HG03558 (cell line): ENCODE results near the gene CPNE5.

Experiments
- ATAC-seq: cut with Tn5 transposase; IDR thresholded peaks from one replicate; pipeline ENCODE4 v1.9.1; 2021; ENCODE audit warnings: moderate number of reproducible peaks; ENCODE audit not compliant: unreplicated experiment; ENCODE audit errors: extremely low read depth

Gene CPNE5

DNA sequence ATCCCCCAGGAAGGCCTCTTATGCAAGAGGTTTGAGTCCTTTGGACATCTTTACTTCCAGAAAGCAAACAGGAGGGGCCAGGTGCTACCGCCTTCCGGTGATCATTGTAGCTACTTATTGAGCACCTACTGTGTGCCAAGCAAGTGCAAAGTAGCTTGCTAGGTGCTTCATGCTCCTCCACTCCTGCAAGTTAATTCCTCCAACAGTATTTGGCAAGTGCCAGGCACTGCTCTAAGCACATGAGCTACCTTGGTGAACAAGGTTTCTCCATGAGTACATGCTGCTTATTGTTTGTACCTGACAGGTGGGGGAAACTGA lies 2.3 kb downstream of the CPNE5 start:
- no peak for ATAC-seq

DNA sequence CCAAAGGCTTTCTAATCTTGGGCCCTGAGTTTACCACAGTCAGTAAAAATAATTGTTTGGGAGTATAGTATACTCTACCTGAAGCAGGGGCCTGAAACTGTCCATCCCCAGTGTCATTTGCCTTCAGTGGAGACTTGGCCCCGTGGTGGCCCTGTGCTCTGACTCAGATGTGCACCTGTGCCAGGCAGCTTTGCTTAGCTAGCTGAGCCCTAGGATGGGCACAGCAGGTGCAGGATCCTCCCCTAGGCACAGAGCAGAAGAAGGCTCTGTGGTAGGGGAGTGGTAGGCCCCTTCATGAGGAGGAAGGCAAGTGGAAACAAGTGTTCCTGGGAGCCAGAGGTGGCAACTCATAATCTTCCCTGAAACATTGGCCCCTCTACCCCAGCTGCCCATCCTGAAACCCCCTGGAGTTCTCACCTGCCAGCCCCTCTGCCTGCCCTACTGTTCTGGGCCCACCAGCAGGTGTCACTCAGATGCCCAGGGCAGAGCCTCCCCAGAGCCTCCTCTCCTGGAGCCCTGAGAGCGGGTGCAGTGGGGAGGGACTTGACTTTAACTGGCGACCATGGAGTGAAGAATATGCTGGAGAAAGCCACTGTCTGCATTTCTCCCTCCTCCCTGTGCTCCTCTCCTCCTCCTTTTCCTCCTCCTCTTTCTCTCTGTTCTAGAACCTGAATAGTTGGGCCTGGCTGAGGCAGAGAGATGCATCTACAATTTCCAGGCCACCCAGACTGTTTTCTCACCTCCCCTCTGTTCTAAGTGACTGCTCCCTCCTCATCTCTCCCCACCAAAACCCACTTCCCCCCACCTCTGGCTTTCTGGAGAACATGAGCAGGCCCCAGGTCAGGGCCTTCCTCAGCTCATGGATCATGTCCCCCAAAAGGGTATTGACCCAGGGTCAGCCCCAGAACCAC lies 2.9 kb downstream of the CPNE5 start:
- ATAC-seq, result no peak

DNA sequence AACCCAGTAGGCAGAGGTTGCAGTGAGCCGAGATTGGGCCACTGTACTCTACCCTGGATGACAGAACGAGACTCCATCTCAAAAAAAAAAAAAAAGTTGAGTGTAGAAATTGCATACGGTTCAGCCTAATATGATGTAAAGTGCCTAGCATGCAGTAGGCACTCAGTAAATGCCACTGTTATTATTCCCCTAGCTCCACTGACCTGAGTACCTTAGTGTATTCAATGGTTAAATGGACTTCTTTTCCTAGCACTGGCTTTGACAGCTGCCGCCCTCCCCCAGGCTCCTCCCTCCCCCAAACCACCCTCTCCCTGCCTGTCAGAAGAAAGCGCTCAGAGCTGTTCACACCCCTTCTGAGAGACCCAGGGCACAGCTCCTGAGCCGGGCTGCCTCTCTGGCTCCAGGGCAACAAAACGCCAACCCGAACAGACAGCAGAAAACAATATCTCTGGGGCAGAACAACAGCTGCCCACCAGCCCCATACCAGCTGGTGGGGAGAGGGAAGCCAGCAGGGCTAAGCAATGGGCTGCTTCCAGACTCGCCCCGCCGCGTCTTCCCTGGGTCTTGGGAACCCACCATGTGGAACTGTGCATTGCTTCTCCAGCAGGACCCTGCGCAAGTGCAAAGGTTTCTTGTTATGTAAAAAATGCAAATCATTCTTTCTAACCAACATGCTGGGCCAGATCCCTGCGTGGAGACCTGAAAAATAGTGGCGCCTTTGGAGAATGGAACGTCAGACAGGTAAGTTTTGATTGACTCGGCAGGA lies 4.5 kb downstream of the CPNE5 start:
- no peak for ATAC-seq

DNA sequence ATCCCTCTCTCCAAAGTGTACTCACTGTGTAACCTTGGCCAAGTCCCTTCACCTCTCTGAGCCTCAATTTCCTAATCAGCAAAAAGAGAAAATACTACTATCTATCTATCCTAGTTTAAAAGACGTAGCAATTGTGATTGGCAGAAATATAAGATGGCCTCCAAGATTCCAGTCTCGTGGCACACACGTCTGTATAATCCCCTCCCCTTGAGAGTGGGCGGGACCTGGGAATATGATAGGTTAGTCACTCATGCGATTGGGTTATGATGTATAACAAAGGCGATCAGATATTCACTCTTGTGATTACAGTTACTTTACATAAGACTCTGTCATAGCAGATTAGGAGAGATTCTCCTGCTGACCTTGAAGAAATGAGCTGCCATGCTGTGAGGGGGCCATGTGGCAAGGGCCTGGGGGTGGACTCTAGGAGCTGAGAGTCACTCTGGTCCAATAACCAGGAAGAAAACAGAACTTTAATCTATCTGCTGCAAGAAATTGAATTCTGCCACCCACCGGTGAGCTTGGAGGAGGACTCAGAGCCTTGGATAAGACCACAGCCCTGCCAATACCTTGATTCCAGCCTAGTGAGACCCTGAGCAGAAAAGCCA lies 6.0 kb downstream of the CPNE5 start:
- no peak for ATAC-seq

DNA sequence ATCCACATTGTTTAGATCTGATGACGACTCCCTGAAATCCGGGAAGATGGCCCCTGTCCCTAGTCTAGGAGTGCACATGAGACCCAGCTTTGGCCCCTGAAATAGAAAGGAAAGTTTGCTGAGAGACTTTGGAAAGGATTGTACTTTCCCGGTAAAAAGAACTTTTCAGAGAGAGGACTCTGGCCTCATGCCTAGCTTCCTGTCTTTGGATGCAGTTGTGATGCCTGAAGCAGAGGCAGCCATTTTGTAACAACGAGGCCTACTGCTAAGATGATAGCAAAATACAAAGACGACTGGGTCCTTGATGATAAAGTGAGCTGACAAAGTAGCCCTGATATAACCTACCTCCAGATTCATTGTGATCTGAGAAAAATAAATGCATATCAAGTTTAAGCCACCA lies 6.9 kb downstream of the CPNE5 start:
- ATAC-seq, result no peak

DNA sequence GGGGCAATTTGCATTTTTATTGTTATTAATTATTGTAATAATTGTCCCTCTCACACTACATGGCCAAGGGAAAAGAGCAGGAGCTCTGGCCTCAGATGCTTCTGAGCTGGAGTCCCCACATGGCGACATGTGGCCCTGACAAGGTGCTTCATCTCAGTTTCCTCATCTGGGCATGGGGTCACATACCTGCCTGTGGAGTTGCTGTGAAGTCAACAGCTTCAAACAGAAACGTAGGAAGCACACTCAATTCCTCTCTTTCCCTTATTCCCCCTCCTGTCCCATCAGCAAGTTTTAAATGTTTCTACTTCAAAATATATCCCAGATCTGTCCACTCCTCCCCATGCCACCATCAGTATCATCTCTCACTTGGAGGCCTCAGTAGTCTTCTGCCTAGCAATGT lies 8.7 kb downstream of the CPNE5 start:
- no peak for ATAC-seq

DNA sequence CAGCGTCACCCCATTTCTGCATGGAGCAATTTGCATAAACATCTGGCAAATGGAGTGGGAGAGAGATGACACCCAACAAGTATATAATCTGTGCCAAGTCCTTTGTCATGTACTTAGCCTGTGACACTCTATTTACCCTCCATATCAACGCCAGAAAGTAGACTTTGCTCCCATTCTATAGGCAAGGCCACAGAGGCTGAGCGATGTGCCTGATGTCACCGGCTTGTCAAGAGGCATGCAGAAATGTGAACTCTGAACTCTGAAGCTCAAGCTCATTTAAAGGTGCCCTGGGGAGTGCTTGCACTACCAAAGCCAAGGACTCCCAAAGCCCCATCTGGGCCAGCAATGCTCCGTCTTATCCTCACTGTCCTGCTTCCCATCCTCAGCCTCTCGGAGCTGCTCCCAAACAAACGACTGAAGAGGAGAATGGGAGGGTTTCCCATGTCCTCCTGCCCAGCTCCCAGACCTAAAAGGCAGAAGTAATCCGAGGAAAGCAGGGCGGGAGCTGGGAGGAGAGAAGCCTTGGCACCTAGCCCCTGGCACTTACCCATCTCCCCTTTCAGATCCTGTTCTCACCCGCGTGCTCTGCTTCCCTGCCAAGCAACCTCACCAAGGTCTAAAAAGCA lies 9.2 kb downstream of the CPNE5 start:
- no peak for ATAC-seq

DNA sequence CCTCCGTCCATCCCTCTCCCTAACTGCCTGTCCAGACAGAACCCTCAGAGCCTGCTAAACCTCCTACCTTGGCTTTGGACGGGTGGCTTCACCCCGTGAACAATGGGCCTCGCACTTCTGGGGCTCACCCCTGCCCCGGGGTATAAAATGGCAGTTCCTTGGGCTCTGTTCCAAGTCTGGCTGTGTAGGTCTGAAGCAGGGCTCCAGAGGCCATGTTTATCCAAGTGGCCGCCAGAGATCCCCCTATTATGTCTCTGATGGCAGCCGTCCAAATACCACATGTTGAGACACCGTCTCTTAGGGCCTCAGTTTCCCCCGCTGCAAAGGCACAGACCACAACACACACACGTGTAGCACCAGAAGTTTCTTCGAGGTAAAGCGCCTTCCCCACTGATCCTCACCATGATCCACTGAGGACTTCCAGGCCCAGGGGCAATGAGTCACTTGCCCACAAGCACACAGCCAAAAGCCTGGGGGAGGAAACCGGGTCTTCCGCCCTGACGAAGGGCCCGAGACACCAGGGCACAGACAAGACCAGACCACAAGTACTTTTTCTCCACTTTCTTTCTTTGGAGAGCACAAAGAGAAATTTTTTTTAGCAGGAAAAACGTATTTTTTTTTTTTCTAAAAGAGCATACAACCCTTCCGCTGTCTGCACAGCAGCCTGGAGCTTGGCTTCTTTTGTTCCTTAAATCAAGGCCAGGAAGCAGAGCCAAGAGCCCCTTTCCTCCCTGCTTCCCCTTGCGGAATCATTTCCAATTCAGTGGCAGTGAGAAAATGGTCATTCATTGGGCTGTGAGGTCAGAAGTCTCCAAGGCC lies 11.8 kb downstream of the CPNE5 start:
- no peak for ATAC-seq

DNA sequence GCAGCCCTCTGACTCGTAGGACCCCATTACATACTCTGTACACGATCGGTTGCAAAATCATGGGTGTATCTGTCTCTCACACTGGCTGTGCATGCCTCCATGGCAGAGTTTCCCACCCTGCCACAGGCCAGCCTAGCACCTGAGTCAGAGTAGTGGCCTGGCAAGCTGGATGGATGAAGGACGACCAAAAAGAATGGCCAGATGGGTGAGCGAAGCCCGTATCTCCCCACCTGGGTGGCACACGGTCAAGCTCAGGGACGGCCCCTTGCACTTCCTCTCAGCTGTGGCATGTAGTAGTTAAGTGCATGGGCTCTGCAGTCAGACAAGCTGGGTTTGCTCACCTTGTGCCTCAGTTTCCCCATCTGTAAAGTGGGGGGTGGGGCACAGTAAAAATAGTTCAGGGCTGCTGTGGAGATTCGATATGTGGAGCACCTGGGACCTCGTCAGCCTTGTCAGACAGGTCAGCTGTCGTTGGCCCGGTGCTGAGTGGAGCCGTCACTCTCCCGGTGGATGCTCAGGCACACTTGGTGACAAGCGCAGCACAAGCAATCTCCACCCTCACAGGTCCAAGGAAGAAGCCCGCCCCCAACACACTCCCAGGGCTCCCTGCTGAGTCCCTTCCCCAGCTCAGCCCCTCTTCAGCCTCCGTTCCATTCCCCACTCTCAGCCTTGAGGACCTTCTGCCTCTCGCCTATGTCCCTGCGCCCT lies 12.6 kb downstream of the CPNE5 start:
- no peak for ATAC-seq

DNA sequence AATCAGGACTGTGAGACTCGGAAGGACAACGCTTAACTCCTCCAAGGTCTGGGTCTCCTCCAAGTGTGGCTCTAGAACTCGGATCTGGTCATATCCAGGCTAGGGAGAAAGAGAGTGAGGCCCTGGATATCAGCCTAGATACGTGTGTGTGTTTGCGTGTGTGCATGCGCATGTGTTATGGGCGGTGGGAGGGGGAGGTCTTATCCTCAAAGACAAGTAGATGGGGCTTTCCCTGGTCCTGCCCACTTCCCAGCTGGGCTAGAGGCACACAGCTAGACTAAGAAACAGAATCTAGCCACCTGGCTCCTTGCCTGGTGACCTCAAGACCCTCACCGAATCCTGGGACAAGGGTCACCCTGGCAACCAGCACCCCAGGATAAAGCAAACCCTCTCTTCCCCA lies 13.2 kb downstream of the CPNE5 start:
- no peak for ATAC-seq

DNA sequence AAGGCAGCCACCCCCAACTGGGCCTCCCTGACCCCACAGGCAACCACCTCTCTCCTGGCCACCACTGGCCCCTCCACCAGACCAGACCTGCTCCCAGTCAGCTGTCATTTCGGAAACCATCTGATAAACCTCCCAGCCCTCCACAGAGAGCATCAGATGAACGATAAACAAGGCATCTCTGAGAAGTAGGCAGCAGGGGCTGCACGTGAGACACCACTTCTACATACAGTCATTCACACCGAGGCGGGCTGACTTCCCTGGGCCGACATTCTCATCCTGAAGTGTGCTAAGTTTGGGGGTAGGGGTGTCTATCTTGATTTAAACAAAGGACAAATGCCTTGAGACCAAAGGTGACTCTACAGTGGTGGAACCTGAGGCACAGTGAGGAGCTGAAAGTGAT lies 13.8 kb downstream of the CPNE5 start:
- ATAC-seq, result no peak

DNA sequence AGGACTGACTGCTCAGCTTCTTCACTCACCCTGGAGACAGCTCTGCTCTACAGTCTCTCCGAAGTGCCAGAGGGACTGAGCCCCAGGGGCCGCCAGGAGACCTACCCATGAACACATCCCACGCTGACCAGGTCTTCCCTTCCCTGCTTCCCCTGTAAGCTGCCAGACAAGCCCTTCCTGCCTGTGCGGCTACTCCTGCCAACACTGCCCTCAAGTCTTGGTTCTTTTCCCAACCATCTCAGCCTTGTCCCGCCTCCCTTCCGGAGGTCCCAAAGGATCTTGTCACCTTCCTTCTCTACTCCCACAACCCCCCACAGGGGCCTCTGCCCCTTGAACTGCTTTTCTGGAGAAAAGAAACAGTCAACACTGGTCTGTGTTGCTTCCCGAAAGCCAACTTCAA lies 15.0 kb downstream of the CPNE5 start:
- no peak for ATAC-seq

DNA sequence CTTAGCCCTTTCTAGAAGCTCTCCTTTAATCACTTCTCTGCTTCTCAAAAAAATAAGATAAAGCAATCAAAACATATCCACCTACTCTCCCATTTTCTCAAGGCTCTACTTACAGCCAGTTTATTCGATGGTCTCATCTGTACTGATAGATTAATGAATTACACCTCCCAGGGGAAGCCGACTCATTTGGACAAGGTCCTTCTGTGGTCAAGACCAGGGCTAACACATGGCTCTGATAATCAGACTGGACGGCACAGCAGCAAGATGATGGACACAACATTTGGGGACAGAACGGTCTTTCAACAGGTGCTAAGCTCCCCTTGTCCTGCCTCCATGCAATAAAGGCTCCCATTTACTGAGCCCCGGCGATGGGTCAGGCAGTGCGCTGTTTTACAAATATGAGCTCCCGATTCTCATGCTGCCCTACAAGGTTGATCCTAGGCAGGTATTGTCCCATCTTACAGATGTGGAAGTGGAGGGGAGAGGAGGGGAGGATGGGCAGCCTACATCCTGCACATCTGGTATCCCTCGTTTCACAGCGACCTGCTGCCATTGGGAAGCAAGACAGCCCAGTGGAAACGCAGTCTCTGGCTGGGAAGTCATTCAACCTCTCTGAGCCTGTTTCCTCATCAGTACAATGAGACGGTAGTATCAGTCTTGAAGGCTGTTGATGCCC lies 15.7 kb downstream of the CPNE5 start:
- ATAC-seq, result no peak

DNA sequence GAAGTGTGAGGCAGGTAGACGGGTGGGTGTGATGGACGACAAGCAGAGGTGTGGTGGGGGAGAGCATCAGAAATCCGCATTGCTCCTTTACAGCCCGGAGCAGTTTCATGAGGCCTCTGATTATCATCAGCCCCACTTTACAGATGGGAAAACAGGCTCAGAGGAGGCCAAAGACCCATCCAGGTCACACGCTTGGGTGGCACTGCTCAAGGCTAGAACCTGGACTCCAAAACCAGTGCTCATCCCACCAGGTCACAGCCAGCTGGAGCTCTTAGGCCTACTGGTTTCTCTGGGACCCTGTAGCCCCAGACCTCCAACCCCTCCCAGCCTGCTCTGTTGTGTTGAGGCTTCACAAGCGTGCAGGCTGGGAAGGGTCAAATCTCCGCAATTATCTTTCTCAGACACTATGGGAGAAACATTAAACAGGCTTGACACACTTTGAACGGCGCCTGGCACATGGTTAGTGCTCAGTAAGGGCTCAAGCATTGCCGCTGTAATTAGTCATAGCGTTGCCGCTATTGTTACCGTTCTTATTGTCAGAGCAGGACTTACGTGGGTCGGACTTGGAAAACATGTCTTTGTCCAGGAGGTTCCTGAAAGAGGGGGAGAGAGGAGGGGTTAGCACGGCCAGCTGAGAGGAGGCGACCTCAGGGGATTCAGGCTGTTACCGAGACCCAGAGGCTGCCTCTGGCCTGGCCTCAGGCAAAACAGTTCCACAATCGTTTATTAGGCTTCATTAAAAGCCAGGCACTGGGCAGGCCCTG lies 16.6 kb downstream of the CPNE5 start:
- no peak for ATAC-seq

DNA sequence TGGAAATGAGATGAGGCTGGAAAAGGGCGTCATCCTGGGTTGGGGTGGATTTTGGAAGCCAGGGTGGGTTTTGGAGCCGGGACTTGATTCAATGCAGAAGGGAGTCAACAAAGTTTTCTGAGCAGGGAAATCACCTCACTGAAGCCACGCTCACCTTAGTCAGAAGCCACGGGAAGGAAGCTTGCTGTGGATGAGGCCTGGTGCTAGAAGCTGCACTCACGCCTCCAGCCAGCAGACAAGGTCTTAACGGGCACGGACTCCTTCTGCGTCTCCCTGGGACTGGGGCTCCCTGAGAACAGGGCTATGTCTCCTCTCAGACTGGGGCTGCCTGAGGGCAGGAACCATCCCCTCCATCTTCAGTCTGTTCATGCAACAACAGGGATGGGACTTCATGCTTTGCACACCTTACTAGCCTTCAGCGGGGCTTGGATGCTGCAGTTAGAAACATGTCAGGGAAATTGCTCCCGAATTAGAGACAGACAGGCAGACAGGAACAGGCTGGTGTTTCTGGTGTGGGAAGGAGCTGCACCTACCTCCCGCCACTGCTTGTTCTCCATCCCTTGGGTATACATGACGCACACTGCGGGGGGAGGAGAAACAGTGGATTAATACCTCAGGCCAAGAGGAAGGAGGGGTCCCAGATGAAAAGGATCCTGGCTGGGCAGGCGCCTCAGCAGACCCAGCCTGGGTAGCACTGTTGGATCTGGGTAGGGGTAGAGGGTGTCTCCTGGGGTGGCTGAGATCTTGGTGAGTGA lies 17.5 kb downstream of the CPNE5 start:
- no peak for ATAC-seq

DNA sequence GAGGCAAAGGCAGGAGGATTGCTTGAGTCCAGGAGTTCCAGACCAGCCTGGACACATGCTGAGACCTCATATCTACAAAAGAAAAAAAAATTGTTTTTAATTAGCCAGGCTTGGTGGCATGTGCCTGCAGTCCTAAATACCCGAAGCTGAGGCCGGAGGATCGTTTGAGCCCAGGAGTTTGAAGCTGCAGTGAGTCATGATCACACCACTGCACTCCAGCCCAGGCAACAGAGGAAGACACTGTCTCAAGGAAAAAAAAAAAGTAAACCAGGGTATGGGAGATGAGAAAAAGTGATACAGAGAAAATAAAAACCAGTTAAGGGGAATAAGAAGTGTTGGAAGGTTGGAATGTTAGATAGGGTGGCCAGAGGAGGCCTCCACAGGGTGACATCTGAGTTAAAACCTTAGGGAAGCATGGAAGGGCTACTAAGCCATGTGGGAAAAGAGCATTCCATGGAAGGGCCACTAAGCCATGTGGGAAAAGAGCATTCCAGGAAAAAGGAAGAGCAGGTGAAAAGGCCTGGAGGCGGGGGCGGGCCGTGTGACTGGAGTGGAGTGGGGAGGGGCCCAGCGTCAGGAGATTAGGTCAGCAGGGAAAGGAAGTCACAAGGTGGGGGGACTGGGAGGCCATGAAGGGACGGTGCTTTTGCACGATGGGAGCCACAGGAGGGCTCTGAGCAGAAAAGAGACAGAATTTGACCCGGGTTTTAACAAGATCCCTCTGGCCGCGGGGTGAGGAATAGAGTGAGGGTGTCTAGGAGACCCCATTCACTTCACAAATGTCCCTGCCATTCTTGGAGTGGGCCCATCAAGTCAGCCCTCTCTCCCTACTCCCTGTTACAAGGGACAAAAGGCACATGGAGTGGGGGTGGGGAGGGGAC lies 18.3 kb downstream of the CPNE5 start:
- ATAC-seq, result no peak

DNA sequence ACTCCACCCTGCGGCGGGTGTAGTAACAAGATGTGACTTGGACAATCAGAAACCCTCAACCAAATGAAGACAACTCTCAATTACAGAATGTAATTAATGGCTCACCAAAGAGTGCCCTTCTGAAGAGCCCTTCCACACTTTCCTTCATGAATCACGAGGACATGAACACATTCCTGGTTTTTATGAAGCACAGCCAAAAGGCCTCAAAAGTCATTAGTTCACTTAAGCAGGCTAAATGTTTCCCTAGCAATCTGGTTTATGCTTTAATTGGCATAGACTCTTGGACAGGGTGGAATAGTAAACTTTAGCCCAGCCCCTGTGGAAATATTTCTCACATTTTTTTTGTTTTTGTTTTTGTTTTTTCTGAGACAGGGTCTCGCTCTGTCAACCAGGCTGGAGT lies 20.5 kb downstream of the CPNE5 start:
- no peak for ATAC-seq
